Muscle layer of colon (tissue), 2 donors: ENCODE results near the gene USH2A.

Source experiments
- H3K27ac ChIP-seq: one replicate; pipeline ENCODE4 v1.7.0; 2013; ENCODE audit warnings: low read depth, mild to moderate bottlenecking, low read length, moderate library complexity
- H3K27me3 ChIP-seq, 2 donors: one replicate each; pipeline ENCODE4 v1.7.0; 2013; ENCODE audit warnings: low read length in 2 of 2, mild to moderate bottlenecking in 2 of 2; ENCODE audit not compliant: insufficient read depth in 2 of 2, control insufficient read depth in 1 of 2
- H3K36me3 ChIP-seq: one replicate; pipeline ENCODE4 v1.7.0; 2013; ENCODE audit warnings: mild to moderate bottlenecking, low read length; ENCODE audit not compliant: insufficient read depth
- H3K4me1 ChIP-seq: one replicate; pipeline ENCODE4 v1.7.0; 2013; ENCODE audit warnings: mild to moderate bottlenecking, low read length; ENCODE audit not compliant: insufficient read depth
- H3K4me3 ChIP-seq, 2 donors: one replicate each; pipeline ENCODE4 v1.7.0; 2013; ENCODE audit warnings: low read length in 2 of 2, low read depth in 1 of 2, mild to moderate bottlenecking in 1 of 2, moderate library complexity in 1 of 2
- H3K9ac ChIP-seq: one replicate; pipeline ENCODE4 v1.7.0; 2013; ENCODE audit warnings: low read length
- H3K9me3 ChIP-seq: one replicate; pipeline ENCODE4 v1.7.0; 2013; ENCODE audit warnings: mild to moderate bottlenecking, low read length
- donor health status: abdominal sarcoma.
- donor health status: Adenocarcinoma of cecum.

The USH2A gene

DNA sequence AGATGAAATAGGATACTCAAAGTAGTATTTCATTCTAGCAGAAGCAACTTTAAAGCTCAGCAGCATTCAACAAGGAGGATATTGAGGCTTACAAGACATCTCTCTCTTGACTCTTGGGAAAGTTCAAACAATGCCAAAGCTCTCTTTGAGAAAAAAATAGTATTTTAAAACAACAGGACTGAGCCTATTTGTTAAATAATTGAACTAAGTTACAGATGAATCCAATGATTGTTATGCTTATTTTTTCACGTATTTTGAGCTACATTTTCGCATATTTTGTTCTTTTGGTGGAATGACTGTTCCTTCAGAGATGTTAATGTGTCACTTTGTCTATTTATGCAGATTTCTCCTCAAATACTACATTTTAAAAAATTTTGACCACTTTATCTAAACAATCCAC is 655.5 kb downstream of the USH2A start:
- Histone ChIP-seq H3K9me3 (no peaks in the 10 kb centered on the region), H3K4me1 (no peaks in the 10 kb centered on the region), H3K27me3 (no peaks in the 10 kb centered on the region), H3K9ac (no peak overlapping the region), H3K36me3 (no peaks in the 10 kb centered on the region), H3K27ac (no peak overlapping the region), H3K4me3 (no peak overlapping the region)

DNA sequence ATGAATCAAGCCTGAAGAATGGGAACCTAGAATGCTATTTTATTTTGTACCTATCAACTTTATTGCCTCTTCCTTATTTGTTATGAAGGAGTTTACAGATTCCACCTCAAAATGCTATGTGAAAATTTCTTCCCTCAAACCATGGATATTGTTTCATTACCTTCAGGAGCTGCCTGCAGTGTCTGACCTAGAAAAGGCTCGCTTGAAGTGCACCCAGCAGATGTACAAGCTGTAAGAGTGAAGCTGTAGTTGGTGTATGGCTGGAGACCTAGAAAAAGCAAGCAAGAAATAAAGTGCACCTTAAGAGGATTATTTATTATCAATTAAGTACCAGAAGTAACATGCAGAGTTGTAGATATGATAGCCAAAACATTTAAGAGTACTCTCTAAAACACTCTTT is 656.7 kb downstream of the USH2A start:
- no peak overlapping the region for H3K4me3 ChIP-seq
- no peak overlapping the region for H3K9ac ChIP-seq
- H3K27ac ChIP-seq: no peak overlapping the region
- no peaks in the 10 kb centered on the region for H3K36me3 ChIP-seq
- H3K4me1 ChIP-seq: no peaks in the 10 kb centered on the region
- no peaks in the 10 kb centered on the region for H3K27me3 ChIP-seq
- H3K9me3 ChIP-seq: no peaks in the 10 kb centered on the region

DNA sequence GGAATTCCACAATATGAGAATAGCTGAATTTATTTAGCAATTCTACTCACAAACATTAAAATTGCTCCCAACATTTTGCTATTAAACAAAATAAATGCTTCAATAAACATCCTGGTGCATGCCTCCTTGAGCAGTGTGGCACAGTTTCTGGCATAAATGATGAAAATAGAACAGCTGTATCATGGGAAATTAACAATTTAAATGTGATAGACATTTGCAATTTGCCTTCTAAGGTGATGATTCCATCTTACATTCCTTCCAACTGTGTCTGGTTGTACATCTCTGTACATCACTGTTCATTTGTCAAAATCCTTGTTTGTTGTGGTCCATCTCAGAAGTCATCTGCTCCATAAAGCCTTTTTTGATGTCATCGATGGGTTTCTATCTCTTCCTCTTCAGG is 657.4 kb downstream of the USH2A start:
- Histone ChIP-seq H3K36me3 (no peaks in the 10 kb centered on the region), H3K4me1 (no peaks in the 10 kb centered on the region), H3K9me3 (no peaks in the 10 kb centered on the region), H3K27me3 (no peaks in the 10 kb centered on the region), H3K27ac (no peak overlapping the region), H3K9ac (no peak overlapping the region), H3K4me3 (no peak overlapping the region)

GRCh38 chr1:215761446-215761845 is 661.8 kb downstream of the USH2A start:
- H3K27me3 ChIP-seq: no peaks in the 10 kb centered on the region
- no peaks in the 10 kb centered on the region for H3K4me1 ChIP-seq
- no peak overlapping the region for H3K9ac ChIP-seq
- no peaks in the 10 kb centered on the region for H3K36me3 ChIP-seq
- H3K27ac ChIP-seq: no peak overlapping the region
- no peaks in the 10 kb centered on the region for H3K9me3 ChIP-seq
- no peak overlapping the region for H3K4me3 ChIP-seq

GRCh38 chr1:215754112-215754511 is 669.1 kb downstream of the USH2A start:
- H3K27me3 ChIP-seq: no peaks in the 10 kb centered on the region

DNA sequence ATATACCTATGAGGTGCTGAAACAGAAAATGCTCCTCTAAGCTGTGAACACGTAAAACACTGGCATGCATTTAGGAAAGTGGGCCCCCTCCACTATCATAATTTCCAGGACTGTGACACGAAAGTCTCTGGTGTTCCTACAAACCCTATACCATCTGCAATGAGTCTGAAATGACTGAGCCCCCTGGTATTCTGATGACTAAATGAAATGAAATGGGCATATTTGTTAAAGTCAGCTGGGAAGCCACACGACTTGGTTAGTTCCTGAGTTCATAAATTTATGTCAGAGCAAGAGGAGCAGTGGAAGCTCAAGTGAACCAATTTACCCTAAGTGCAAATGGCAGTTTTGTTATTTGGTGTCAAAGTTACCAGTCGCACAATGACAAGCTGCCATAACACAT is 673.8 kb downstream of the USH2A start:
- Histone ChIP-seq H3K9me3 (no peaks in the 10 kb centered on the region), H3K27me3 (no peaks in the 10 kb centered on the region), H3K4me1 (no peaks in the 10 kb centered on the region), H3K9ac (no peak overlapping the region), H3K27ac (no peak overlapping the region), H3K4me3 (no peak overlapping the region), H3K36me3 (no peaks in the 10 kb centered on the region)

More at GRCh38 chr1:215754112-215754511, 669.1 kb downstream of the USH2A start:
- Histone ChIP-seq H3K9me3 (no peaks in the 10 kb centered on the region), H3K4me3 (no peak overlapping the region), H3K4me1 (no peaks in the 10 kb centered on the region), H3K27ac (no peak overlapping the region), H3K9ac (no peak overlapping the region), H3K36me3 (no peaks in the 10 kb centered on the region)

GRCh38 chr1:215748431-215748830 is 674.8 kb downstream of the USH2A start:
- no peak overlapping the region for H3K27ac ChIP-seq
- no peaks in the 10 kb centered on the region for H3K36me3 ChIP-seq
- no peaks in the 10 kb centered on the region for H3K9me3 ChIP-seq
- no peak overlapping the region for H3K4me3 ChIP-seq
- H3K9ac ChIP-seq: no peak overlapping the region
- H3K4me1 ChIP-seq: no peaks in the 10 kb centered on the region
- H3K27me3 ChIP-seq: no peaks in the 10 kb centered on the region

- no peak overlapping the region for H3K4me3 ChIP-seq
- H3K9ac ChIP-seq: no peak overlapping the region
Observed at GRCh38 chr1:215744419-215744818, 678.8 kb downstream of the USH2A start.

GRCh38 chr1:215739025-215739424 is 684.2 kb downstream of the USH2A start:
- Histone ChIP-seq H3K27me3 (no peaks in the 10 kb centered on the region), H3K27ac (no peak overlapping the region), H3K4me1 (no peaks in the 10 kb centered on the region), H3K4me3 (no peak overlapping the region), H3K9me3 (no peaks in the 10 kb centered on the region), H3K9ac (no peak overlapping the region), H3K36me3 (no peaks in the 10 kb centered on the region)

More at GRCh38 chr1:215744419-215744818, 678.8 kb downstream of the USH2A start:
- H3K36me3 ChIP-seq: no peaks in the 10 kb centered on the region
- H3K27ac ChIP-seq: no peak overlapping the region
- H3K4me1 ChIP-seq: no peaks in the 10 kb centered on the region
- H3K9me3 ChIP-seq: no peaks in the 10 kb centered on the region
- no peaks in the 10 kb centered on the region for H3K27me3 ChIP-seq

DNA sequence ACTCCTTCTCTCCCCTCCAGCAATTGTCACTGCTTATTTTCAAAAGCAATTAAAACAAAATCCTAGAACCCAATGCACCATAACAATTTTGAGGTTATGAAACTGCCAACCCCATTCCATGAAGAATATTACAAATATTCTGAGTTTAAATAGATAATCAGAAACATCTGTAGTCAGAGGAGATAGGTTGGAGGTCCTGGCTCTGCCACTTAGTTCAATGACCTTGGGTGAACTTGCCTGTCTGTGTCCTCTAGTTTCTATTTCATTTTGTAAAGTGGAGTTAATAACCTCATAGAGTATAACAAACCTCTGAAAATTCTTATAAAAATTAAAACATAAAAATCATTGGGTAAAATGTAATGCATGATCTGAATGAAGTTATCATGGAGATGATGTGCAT is 691.5 kb downstream of the USH2A start:
- H3K4me1 ChIP-seq: peaks cover 4% of the 10 kb centered on the region
- no peak overlapping the region for H3K27ac ChIP-seq
- no peaks in the 10 kb centered on the region for H3K27me3 ChIP-seq
- no peaks in the 10 kb centered on the region for H3K9me3 ChIP-seq
- no peaks in the 10 kb centered on the region for H3K36me3 ChIP-seq
- no peak overlapping the region for H3K4me3 ChIP-seq
- H3K9ac ChIP-seq: no peak overlapping the region

- no peaks in the 10 kb centered on the region for H3K27me3 ChIP-seq
- no peak overlapping the region for H3K27ac ChIP-seq
- no peak overlapping the region for H3K4me3 ChIP-seq
- no peaks in the 10 kb centered on the region for H3K36me3 ChIP-seq
- no peaks in the 10 kb centered on the region for H3K9me3 ChIP-seq
- H3K9ac ChIP-seq: no peak overlapping the region
- H3K4me1 ChIP-seq: peaks cover 4% of the 10 kb centered on the region
Observed at GRCh38 chr1:215730600-215730999, 692.6 kb downstream of the USH2A start.

- H3K9ac ChIP-seq: no peak overlapping the region
- no peak overlapping the region for H3K4me3 ChIP-seq
- no peaks in the 10 kb centered on the region for H3K27me3 ChIP-seq
- H3K4me1 ChIP-seq: peaks cover 4% of the 10 kb centered on the region
- no peak overlapping the region for H3K27ac ChIP-seq
- no peaks in the 10 kb centered on the region for H3K36me3 ChIP-seq
- H3K9me3 ChIP-seq: no peaks in the 10 kb centered on the region
Observed at GRCh38 chr1:215728169-215728568, 695.1 kb downstream of the USH2A start.
